Measurements from ENCODE around the gene PAPOLG. TPM values are rescaled to one million over a fixed set of nuclear protein-coding genes. Genes with fewer than 3 reads are reported as not detected.

Gene PAPOLG
- total and polyA plus RNA-seq, 2 of the 13 experiments (the other 11 are each of a cell fraction or from before 2014, with no cell fraction given): 10.1 to 10.4 TPM

GRCh38 chr2:60707750-60708371 lies 48.2 kb upstream of the PAPOLG start:
- CTCF ChIA-PET (ENCODE audit: low intra/inter-chr PET ratio, low total read pairs): interaction anchor here (2.7 kb wide), 1 partner anchor 291 kb away, joined by 26 read pairs; no protein-coding TSS in a partner anchor
- POLR2A ChIA-PET: no interaction called here
- BruUV-seq (replicated peaks): no TSS peak
- TF ChIP-seq ZNF670 (CRISPR knock-in tag; IDR thresholded peaks at IDR 0.05; ENCODE audit: borderline replicate concordance) (no peak), BCL6 (CRISPR knock-in tag; IDR thresholded peaks at IDR 0.05) (no peak), ZNF841 (CRISPR knock-in tag; IDR thresholded peaks at IDR 0.05; ENCODE audit: borderline replicate concordance) (no peak), MTERF4 (CRISPR knock-in tag; IDR thresholded peaks at IDR 0.05) (no peak), HOXD1 (CRISPR knock-in tag; IDR thresholded peaks at IDR 0.05) (no peak), TRIM22 (IDR thresholded peaks at IDR 0.05) (no peak), ZUFSP (CRISPR knock-in tag; IDR thresholded peaks at IDR 0.05; ENCODE audit: borderline replicate concordance) (no peak), SP140L (CRISPR knock-in tag; IDR thresholded peaks at IDR 0.05; ENCODE audit: borderline replicate concordance) (no peak), MBD4 (IDR thresholded peaks at IDR 0.05; ENCODE audit: borderline replicate concordance, low read length) (no peak), ZNF687 (CRISPR knock-in tag; IDR thresholded peaks at IDR 0.05) (peak; percentile 28; the same call in 1 of the 2 replicates), HNF4G (IDR thresholded peaks at IDR 0.05; ENCODE audit: borderline replicate concordance, low read depth, low read length) (no peak), HNF4G (CRISPR knock-in tag; IDR thresholded peaks at IDR 0.05; ENCODE audit: borderline replicate concordance, low read depth) (no peak), ATF7-NPFF (CRISPR knock-in tag; IDR thresholded peaks at IDR 0.05; ENCODE audit: low read depth) (0 out of 2 replicates have a peak, but pooled peaks have one; percentile 27)

More at GRCh38 chr2:60707750-60708371, 48.2 kb upstream of the PAPOLG start:
- no peak overlapping the region for H3K9ac ChIP-seq (ENCODE audit: insufficient read depth, low read depth, low read length)
- H4K20me1 ChIP-seq (ENCODE audit: insufficient read depth, low read length): no peaks in the 10 kb centered on the region
- peak overlapping the region; percentile 18 for H2AFZ ChIP-seq (ENCODE audit: low read length)
- H3K27ac ChIP-seq (ENCODE audit: extremely low read length, insufficient read depth, low read length): no peak overlapping the region
- in situ Hi-C loops (cut with HindIII; ENCODE audit: extremely low pct_ligation_motif_present, low pct_unique_long_range_greater_than_20kb): loop anchor here (5.0 kb wide), 1 partner anchor 289 kb away; no protein-coding TSS in a partner anchor
- H3K79me2 ChIP-seq (ENCODE audit: insufficient read depth, low read length): no peaks in the 10 kb centered on the region
- no peaks in the 10 kb centered on the region for H3K36me3 ChIP-seq (replicated peaks in 1 of 2; ENCODE audit: control insufficient read depth in 1 of 2, insufficient read depth in 2 of 2, low read length in 2 of 2)
- H3K9me3 ChIP-seq (ENCODE audit: low read length): no peaks in the 10 kb centered on the region
- H3K4me3 ChIP-seq (replicated peaks in 1 of 3; ENCODE audit: insufficient read depth in 1 of 3, low read depth in 2 of 3, low read length in 3 of 3): no peak overlapping the region; a peak in 1 of 6 replicates
- intact Hi-C loops (cut with micrococcal nuclease; ENCODE audit: unreplicated experiment): loop anchor here (1.0 to 2.0 kb wide), 2 partner anchors 49 to 291 kb away; partner anchors contain the start of gene PAPOLG
- peak overlapping the region; percentile 53 for H3K4me2 ChIP-seq (ENCODE audit: low read depth, low read length)
- H3K4me1 ChIP-seq (ENCODE audit: insufficient read depth, low read length): peaks cover 6% of the 10 kb centered on the region
- WGBS (ENCODE audit: low lambda C conversion rate): 13% methylated on average over 11 of the region's 11 CpGs
- DNase-seq (ENCODE audit: low spot score) (peak; percentile 49), ATAC-seq (peak; percentile 77), FAIRE-seq (peak; percentile 75)
- H3K27me3 ChIP-seq (ENCODE audit: control insufficient read depth in 1 of 2, insufficient read depth in 2 of 2, low read length in 2 of 2): peaks cover 1 to 5% of the 10 kb centered on the region in 2 experiments; a peak in 1 of 5 replicates

All from HepG2 (cell line).